Stimulated activated CD4-positive, alpha-beta T cell treated with anti-CD3 and anti-CD28 coated beads, Interleukin-15, amount 100 ng/mL, for 24 hours (primary cell): ENCODE measurements around the gene IGFBP4.
A peak's percentile ranks its signal among the peaks of the same experiment; 100 is the strongest.
"Not testable (repeated sequence)": the region's sequence is repeated elsewhere in the genome, so short reads cannot be mapped to it uniquely, and the experiment has no call there.

Source experiments
- DNase-seq: peaks from one replicate; pipeline ENCODE4 v3.0.0-alpha.2; 2020

IGFBP4 gene

DNA sequence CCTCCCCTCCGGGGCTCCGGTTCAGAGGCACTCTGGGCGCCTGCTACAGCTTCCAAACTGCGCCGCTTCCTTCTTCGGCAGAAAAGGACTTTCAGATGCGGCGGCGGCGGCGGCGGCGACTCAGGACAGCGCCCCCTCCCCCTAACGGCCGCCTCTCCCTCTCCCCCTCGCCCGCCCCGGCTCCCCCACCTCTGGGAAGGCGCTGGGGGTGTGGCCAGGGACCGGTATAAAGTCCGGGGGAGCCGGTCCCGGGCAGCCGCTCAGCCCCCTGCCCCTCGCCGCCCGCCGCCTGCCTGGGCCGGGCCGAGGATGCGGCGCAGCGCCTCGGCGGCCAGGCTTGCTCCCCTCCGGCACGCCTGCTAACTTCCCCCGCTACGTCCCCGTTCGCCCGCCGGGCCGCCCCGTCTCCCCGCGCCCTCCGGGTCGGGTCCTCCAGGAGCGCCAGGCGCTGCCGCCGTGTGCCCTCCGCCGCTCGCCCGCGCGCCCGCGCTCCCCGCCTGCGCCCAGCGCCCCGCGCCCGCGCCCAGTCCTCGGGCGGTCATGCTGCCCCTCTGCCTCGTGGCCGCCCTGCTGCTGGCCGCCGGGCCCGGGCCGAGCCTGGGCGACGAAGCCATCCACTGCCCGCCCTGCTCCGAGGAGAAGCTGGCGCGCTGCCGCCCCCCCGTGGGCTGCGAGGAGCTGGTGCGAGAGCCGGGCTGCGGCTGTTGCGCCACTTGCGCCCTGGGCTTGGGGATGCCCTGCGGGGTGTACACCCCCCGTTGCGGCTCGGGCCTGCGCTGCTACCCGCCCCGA is at the start of gene IGFBP4:
TSS of gene IGFBP4 (plus strand) at position 255 of the 792 bp plus-strand sequence. CDS start at position 541, 286 bp downstream.
- DNase-seq = peak; percentile 80

- DNase-seq = no peak
Measured at GRCh38 chr17:40399185-40399584, 44.1 kb upstream of the IGFBP4 start.

GRCh38 chr17:40402668-40403067 is 40.6 kb upstream of the IGFBP4 start:
- no peak for DNase-seq

DNA sequence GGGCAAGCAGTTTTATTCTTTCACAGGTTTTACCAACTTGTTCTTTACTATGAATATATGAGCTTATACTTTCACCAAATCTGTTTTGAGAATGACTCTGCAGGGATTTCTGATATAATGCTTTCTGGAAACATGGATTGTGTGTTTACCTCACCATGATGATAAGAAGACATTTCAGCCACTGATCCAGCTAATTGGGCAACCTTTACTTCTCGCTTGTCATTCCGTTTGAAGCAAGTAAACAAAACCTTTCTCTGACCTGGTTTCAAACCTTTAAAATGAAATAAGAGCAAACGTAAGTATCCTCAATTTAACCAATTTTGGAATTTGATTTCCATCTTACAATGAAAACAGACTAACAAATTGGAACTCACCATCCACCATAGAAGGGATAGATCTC is 39.2 kb upstream of the IGFBP4 start:
- DNase-seq = no peak

- no peak for DNase-seq
Measured at GRCh38 chr17:40407460-40407859, 35.8 kb upstream of the IGFBP4 start.

DNA sequence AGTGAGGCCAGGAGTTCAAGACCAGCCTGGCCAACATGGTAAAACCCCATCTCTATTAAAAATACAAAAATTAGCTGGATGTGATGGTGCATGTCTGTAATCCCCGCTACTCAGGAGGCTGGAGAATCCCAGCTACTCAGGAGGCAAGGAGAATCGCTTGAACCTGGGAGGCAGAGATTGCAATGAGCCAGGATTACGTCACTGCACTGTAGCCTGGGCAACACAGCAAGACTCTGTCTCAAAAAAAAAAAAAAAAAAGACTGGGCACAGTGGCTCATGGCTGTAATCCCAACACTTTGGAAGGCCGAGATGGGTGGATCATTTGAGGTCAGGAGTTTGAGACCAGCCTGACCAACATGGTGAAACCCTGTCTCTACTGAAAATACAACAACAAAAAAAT is 33.7 kb upstream of the IGFBP4 start:
- not testable (repeated sequence) for DNase-seq

DNA sequence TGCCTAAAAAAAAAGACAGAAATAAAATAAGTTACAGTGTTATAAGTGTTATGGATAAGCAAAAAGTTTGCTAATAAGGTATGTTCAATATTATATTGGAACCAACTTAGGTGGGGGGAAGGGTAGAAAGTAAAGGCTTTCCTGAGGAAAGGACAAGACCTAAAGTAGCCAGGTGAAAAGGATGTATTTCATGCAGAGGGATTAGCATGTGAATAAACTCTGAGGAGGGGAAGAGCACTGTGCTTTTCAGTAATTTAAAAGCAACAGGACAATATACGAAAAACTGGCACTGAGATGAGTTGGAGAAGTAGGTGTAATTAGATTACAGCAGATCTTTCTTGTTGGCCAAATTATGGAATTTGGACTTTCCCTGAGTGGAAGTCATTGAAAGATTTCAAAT is 33.2 kb upstream of the IGFBP4 start:
- no peak for DNase-seq

GRCh38 chr17:40411821-40412220 is 31.4 kb upstream of the IGFBP4 start:
- DNase-seq = no peak

GRCh38 chr17:40412880-40413279 is 30.4 kb upstream of the IGFBP4 start:
- no peak for DNase-seq

DNA sequence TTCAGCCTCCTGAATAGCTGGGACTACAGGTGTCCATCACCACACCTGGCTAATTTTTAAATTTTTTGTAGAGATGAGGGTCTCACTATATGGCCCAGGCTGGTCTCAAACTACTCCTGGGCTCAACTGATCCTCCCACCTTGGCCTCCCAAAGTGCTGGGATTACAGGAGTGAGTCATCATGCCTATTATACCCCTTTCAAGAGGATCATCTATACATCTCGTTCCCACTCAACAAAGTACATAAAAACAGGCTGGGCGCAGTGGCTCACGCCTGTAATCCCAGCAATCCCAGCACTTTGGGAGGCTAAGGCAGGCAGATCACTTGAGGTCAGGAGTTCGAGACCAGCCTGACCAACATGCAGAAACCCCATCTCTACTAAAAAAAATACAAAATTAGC is 28.9 kb upstream of the IGFBP4 start:
- DNase-seq = not testable (repeated sequence)

- no peak for DNase-seq
Measured at GRCh38 chr17:40415390-40415789, 27.9 kb upstream of the IGFBP4 start.

DNA sequence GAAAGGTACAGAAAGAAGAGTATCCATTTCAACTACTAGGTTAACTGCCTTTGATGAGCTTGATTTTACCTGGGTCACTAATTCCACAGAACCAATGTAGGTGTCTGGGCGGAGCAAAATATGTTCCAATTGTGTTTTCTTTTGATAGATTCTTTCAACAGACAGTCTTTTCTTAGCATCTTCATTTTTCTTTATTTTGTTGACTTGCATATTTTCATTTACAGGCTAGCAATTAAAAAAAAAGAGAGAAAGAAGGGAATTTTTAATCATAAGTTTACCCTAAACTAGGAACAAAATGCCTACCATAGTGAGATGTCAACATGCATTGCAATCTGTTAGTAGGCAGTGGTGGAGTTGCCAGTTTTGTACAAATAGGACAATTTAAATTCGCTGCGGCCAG is 26.6 kb upstream of the IGFBP4 start:
- no peak for DNase-seq

DNA sequence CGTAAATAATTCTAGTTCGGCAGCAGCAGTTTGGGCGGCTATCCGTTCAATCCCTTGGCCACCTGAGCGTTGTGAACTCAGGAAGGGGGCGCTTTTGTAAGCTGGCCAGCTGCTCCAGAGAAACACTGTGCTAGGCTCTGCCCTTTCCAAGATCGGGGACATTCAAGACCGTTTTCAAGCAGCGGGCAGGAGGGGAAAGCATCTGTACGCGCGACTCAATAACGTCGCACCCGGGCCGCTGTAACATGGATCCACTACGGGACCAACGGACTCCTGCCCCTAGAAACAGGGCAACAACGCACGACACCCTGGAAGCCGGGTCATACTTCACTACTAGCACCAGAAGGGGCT is 26.0 kb upstream of the IGFBP4 start:
- DNase-seq = no peak

- peak; percentile 95 for DNase-seq
Measured at GRCh38 chr17:40417609-40418427, 25.4 kb upstream of the IGFBP4 start, which contains the start of gene TOP2A. Gene TOP2A (minus strand): TSS chr17:40417896. CDS start chr17:40417791, 105 bp downstream.

- no peak for DNase-seq
Measured at GRCh38 chr17:40418428-40418706, 24.9 kb upstream of the IGFBP4 start.

- no peak for DNase-seq
Measured at GRCh38 chr17:40419559-40420331, 23.5 kb upstream of the IGFBP4 start.

DNA sequence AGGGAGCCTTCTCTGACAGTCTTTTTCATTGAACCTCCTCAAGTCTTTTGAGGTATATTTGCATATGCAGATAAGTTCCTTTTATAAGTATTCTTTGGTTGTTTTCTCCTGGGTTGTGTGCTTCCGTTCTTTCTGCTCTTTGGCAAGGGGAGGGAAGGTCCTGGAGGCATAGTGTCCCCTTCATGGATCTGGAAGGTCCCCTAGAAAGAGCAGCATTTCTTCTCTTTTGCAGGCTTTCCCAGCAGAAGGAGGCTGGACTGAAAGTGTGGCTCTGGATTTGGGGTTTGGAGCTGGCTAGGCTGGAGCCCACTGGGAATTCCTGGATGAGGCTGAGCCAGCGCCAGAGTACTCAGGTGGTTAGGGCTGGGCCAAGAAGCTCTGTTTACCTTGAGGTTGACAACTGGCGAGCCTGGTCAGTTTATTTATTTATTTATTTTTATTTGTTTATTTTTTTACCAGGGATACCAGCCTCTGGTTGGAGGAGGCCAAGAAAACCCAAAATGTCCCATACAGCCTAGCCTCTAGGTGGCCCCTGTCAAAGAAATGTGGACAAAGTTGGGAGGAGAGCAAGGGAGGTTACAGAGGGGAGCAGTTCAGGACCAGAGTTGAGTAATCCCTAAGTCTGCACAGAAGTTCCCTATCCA is 20.1 kb upstream of the IGFBP4 start:
- no peak for DNase-seq

- no peak for DNase-seq
Measured at GRCh38 chr17:40425741-40426140, 17.5 kb upstream of the IGFBP4 start.

GRCh38 chr17:40427002-40427491 is 16.2 kb upstream of the IGFBP4 start:
- no peak for DNase-seq

GRCh38 chr17:40430272-40431230 is 12.7 kb upstream of the IGFBP4 start:
- DNase-seq = no peak

DNA sequence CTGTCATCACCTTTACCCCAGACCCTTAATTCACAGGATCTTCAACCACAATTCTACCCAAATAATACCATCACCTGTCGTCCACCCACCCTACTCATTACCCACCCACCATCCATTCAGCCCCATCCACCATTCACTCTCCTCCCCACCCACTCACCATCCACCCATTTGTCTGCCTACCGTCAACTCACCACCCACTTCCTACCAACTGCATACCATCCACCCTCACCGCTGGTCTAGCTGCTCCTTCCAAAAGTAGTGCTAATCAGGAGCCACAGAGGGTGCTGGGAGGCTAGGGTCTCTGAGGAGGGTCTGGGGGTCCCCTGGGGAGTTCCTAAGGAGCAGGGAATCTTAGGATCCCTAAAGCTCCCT is 12.0 kb upstream of the IGFBP4 start:
- no peak for DNase-seq
